ENCODE results near the gene TMSB4X.

The TMSB4X gene

DNA sequence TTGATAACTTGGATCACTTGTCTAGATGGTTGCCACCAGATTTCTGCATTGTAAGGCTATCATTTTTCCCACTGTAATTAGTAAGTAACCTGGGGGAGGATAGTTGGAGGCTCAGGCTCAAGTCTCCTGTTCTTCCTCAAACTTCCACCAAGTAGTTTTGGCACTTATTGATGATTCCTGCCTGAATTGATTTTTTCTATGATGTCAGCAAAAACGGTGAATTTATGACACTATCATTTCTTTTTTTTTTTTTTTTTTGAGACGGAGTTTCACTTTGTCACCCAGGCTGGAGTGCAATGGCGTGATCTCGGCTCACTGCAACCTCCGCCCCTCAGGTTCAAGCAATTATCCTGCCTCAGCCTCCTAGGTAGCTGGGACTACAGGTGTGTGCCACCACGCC, 12.4 kb downstream of the TMSB4X start:
- DNase-seq (ENCODE audit: low read depth), result no peak
- TF ChIP-seq, protein P1, sequence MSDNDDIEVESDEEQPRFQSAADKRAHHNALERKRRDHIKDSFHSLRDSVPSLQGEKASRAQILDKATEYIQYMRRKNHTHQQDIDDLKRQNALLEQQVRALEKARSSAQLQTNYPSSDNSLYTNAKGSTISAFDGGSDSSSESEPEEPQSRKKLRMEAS (IDR thresholded peaks at IDR 0.05; ENCODE audit: low read depth, low read length), result no peak
- TF ChIP-seq, protein P2, sequence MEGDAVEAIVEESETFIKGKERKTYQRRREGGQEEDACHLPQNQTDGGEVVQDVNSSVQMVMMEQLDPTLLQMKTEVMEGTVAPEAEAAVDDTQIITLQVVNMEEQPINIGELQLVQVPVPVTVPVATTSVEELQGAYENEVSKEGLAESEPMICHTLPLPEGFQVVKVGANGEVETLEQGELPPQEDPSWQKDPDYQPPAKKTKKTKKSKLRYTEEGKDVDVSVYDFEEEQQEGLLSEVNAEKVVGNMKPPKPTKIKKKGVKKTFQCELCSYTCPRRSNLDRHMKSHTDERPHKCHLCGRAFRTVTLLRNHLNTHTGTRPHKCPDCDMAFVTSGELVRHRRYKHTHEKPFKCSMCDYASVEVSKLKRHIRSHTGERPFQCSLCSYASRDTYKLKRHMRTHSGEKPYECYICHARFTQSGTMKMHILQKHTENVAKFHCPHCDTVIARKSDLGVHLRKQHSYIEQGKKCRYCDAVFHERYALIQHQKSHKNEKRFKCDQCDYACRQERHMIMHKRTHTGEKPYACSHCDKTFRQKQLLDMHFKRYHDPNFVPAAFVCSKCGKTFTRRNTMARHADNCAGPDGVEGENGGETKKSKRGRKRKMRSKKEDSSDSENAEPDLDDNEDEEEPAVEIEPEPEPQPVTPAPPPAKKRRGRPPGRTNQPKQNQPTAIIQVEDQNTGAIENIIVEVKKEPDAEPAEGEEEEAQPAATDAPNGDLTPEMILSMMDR (IDR thresholded peaks at IDR 0.05; ENCODE audit: low read depth, low read length), result no peak
- TF ChIP-seq MYC (IDR thresholded peaks at IDR 0.05; ENCODE audit: low read depth, low read length), result no peak
- TF ChIP-seq POLR2A (IDR thresholded peaks at IDR 0.05; ENCODE audit: extremely low read depth, insufficient read length), result no peak
- H3K4me3 ChIP-seq (ENCODE audit: low read depth, low read length), result no peak overlapping the region

DNA sequence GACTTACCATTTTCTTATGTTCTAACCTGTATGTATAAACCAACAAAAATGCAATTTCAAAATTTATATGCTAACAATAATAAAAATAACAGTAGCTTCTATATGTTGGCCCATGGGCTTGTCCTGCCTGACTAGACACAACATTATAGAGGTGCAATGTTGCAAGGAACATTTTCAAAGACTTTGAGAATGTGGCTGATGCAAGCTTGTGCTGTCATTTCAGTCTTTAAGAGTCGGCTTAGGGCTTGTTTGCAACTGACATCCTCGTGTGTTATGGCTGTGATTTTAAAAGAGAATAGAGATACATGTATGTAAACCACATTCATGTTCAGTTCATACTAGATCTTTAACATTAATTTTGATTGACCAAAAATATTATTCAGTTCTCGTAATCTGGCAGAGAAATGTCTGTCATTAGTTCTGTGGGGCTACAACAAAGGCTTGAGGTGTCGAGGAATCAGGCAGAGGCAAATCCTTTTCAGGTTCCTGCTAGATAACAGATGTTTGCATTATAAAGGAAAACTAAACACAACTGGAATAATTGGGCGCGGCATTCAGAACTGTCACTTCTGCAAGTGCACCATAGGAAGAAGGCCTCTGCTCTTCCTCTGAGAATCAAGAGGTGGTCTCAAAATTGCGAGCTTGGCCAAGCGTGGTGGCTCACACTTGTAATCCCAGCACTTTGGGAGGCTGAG, 13.1 kb downstream of the TMSB4X start:
- TF ChIP-seq POLR2A (IDR thresholded peaks at IDR 0.05; ENCODE audit: extremely low read depth, insufficient read length) (no peak), MYC (IDR thresholded peaks at IDR 0.05; ENCODE audit: low read depth, low read length) (no peak)
- TF ChIP-seq, protein P2 (IDR thresholded peaks at IDR 0.05; ENCODE audit: low read depth, low read length), result no peak
- TF ChIP-seq, protein P1 (IDR thresholded peaks at IDR 0.05; ENCODE audit: low read depth, low read length), result no peak
- DNase-seq (ENCODE audit: low read depth), result no peak
- H3K4me3 ChIP-seq (ENCODE audit: low read depth, low read length), result no peak overlapping the region

DNA sequence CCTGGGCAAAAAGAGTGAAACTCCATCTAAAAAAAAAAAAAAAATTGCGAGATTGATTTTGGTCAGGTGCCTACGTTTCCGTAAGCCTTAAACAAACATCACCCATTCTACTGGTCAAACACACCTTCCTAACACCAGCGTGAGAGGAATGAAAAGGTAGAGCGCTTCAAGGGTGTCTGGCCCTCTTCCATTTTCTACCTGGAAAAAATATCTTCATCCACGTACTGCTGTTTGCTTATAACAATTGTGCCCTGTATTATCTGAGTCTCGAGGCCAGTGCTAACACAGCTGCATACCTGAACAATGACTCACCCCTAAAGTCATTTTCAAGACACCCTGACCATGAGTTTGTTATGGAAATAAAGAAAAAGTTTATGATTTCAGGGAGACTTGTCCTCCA, 13.9 kb downstream of the TMSB4X start:
- no peak overlapping the region for H3K4me3 ChIP-seq (ENCODE audit: low read depth, low read length)
- no peak for DNase-seq (ENCODE audit: low read depth)
- TF ChIP-seq POLR2A (IDR thresholded peaks at IDR 0.05; ENCODE audit: extremely low read depth, insufficient read length), result no peak
- TF ChIP-seq, protein P2 (IDR thresholded peaks at IDR 0.05; ENCODE audit: low read depth, low read length), result no peak

DNA sequence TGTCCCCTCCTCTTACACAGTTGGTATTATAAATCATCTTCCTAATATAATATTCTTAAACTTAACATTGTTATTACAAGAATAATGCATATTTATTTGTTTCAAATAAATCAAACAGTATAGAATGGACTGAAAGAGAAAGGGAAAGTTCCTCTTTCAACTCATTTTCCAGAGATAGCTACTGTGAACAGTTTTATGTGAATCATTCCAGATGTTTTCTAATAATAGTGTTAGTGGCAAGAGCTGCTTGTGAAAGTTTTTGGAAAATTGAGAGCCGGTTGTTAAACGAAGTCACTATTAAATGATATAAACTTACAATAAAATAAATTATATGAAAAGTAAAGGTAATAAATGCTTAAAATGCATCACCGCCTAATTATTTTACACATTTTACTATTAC, 14.6 kb downstream of the TMSB4X start:
- DNase-seq (ENCODE audit: low read depth), result no peak
- no peak overlapping the region for H3K4me3 ChIP-seq (ENCODE audit: low read depth, low read length)
- TF ChIP-seq, protein P2 (IDR thresholded peaks at IDR 0.05; ENCODE audit: low read depth, low read length), result no peak
- TF ChIP-seq, protein P1 (IDR thresholded peaks at IDR 0.05; ENCODE audit: low read depth, low read length), result no peak
- TF ChIP-seq POLR2A (IDR thresholded peaks at IDR 0.05; ENCODE audit: extremely low read depth, insufficient read length) (no peak), MYC (IDR thresholded peaks at IDR 0.05; ENCODE audit: low read depth, low read length) (no peak)

DNA sequence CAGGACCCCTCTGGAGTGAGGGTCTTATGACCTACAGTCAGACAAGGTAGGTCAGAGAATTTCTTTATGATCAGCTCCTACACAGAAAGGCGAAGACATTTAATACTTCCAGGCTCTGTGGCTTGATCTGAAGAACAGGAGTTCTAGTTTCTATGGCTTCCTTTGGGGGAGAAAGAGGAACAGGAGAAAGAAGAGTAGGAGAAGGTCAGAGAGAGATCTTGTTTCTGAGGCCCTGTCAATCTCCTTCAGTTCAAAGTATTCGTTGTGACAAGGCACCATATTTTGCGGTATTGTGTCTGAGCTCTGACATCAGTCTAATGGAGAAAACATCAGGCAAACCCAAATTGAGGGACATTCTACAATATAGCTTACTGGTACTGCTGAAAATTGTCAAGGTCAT, 16.7 kb downstream of the TMSB4X start:
- DNase-seq (ENCODE audit: low read depth), result no peak
- no peak overlapping the region for H3K4me3 ChIP-seq (ENCODE audit: low read depth, low read length)
- no peak for TF ChIP-seq MYC (IDR thresholded peaks at IDR 0.05; ENCODE audit: low read depth, low read length)
- no peak for TF ChIP-seq POLR2A (IDR thresholded peaks at IDR 0.05; ENCODE audit: extremely low read depth, insufficient read length)
- TF ChIP-seq, protein P2 (IDR thresholded peaks at IDR 0.05; ENCODE audit: low read depth, low read length), result no peak
- TF ChIP-seq, protein P1 (IDR thresholded peaks at IDR 0.05; ENCODE audit: low read depth, low read length), result no peak
